ENCODE measurements around the gene RBM3. TPM values are rescaled to one million over a fixed set of nuclear protein-coding genes. Genes with fewer than 3 reads are reported as not detected.

The RBM3 gene
- total RNA-seq, 4 donors from 2014 or later = 170 to 235 (median 217) TPM

DNA sequence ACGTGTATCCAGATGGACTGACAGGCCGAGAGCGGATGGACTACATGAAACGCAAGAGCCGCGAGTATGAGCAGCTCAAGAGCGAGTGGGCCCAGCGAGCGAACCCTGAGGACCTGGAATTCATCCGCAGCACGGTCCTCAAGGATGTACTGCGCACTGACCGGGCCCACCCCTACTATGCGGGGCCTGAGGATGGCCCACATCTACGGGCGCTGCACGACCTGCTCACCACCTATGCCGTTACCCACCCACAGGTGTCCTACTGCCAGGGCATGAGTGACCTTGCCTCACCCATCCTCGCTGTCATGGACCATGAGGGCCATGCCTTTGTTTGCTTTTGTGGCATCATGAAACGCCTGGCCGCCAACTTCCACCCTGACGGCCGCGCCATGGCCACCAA, 14.6 kb upstream of the RBM3 start:
- H3K27ac ChIP-seq = no peak overlapping the region

DNA sequence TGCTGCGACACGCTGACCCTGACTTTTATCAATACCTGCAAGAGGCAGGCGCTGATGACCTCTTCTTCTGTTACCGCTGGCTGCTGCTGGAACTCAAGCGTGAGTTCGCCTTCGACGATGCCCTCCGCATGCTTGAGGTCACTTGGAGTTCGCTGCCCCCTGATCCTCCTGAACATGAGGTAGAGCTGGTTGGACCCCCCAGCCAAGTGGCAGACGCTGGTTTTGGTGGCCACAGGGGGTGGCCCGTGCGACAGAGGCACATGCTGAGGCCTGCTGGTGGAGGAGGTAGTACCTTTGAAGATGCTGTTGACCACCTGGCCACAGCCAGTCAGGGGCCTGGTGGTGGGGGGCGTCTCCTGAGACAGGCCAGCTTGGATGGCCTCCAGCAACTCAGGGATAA, 14.2 kb upstream of the RBM3 start:
- Histone ChIP-seq H3K36me3 (peaks cover 0 to 51% (median 0%) of the 10 kb centered on the region in 3 donors), H3K27ac (no peak overlapping the region), H3K9me3 (no peaks in the 10 kb centered on the region), H3K27me3 (no peaks in the 10 kb centered on the region), H3K4me3 (no peak overlapping the region), H3K4me1 (no peaks in the 10 kb centered on the region)
- no peak for DNase-seq (ENCODE audit: low spot score in 2 of 2)
- TF ChIP-seq, protein P1, sequence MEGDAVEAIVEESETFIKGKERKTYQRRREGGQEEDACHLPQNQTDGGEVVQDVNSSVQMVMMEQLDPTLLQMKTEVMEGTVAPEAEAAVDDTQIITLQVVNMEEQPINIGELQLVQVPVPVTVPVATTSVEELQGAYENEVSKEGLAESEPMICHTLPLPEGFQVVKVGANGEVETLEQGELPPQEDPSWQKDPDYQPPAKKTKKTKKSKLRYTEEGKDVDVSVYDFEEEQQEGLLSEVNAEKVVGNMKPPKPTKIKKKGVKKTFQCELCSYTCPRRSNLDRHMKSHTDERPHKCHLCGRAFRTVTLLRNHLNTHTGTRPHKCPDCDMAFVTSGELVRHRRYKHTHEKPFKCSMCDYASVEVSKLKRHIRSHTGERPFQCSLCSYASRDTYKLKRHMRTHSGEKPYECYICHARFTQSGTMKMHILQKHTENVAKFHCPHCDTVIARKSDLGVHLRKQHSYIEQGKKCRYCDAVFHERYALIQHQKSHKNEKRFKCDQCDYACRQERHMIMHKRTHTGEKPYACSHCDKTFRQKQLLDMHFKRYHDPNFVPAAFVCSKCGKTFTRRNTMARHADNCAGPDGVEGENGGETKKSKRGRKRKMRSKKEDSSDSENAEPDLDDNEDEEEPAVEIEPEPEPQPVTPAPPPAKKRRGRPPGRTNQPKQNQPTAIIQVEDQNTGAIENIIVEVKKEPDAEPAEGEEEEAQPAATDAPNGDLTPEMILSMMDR (IDR thresholded peaks at IDR 0.05) = no peak
- no peak for TF ChIP-seq POLR2A (IDR thresholded peaks at IDR 0.05)
- no peak for TF ChIP-seq EP300 (IDR thresholded peaks at IDR 0.05)
- WGBS, 2 donors = 90 to 96% methylated on average over 5 to 14 of the region's 14 CpGs

More for the DNA sequence above, 14.6 kb upstream of the RBM3 start:
- no peak for DNase-seq (ENCODE audit: low spot score in 2 of 2)
- no peaks in the 10 kb centered on the region for H3K9me3 ChIP-seq
- H3K4me3 ChIP-seq = no peak overlapping the region
- H3K27me3 ChIP-seq = no peaks in the 10 kb centered on the region
- H3K36me3 ChIP-seq = peaks cover 0 to 49% (median 0%) of the 10 kb centered on the region in 3 donors
- H3K4me1 ChIP-seq = no peaks in the 10 kb centered on the region
- WGBS, 2 donors = 84 to 93% methylated on average over 5 to 21 of the region's 24 CpGs
- TF ChIP-seq POLR2A (IDR thresholded peaks at IDR 0.05) = no peak
- no peak for TF ChIP-seq EP300 (IDR thresholded peaks at IDR 0.05)
- TF ChIP-seq, protein P1 (IDR thresholded peaks at IDR 0.05) = no peak

- no peaks in the 10 kb centered on the region for H3K4me1 ChIP-seq
- WGBS, 2 donors = 92 to 97% methylated on average over 8 to 12 of the region's 12 CpGs
- TF ChIP-seq POLR2A (IDR thresholded peaks at IDR 0.05) (no peak), EP300 (IDR thresholded peaks at IDR 0.05) (no peak)
- TF ChIP-seq, protein P1 (IDR thresholded peaks at IDR 0.05) = no peak
- no peaks in the 10 kb centered on the region for H3K27me3 ChIP-seq
- no peak for DNase-seq (ENCODE audit: low spot score in 2 of 2)
- no peaks in the 10 kb centered on the region for H3K9me3 ChIP-seq
- peaks cover 0 to 51% (median 0%) of the 10 kb centered on the region in 3 donors for H3K36me3 ChIP-seq
- H3K27ac ChIP-seq = no peak overlapping the region
- no peak overlapping the region for H3K4me3 ChIP-seq
These were observed 13.6 kb upstream of the RBM3 start for GRCh38 chrX:48560681-48561080.

GRCh38 chrX:48569958-48570357, 4.3 kb upstream of the RBM3 start:
- no peak overlapping the region for H3K27ac ChIP-seq
- H3K36me3 ChIP-seq = no peaks in the 10 kb centered on the region
- no peak for DNase-seq (ENCODE audit: low spot score in 2 of 2)
- no peak for TF ChIP-seq EP300 (IDR thresholded peaks at IDR 0.05)
- TF ChIP-seq, protein P1 (IDR thresholded peaks at IDR 0.05) = no peak
- no peak for TF ChIP-seq POLR2A (IDR thresholded peaks at IDR 0.05)
- no peak overlapping the region for H3K4me3 ChIP-seq
- no peaks in the 10 kb centered on the region for H3K4me1 ChIP-seq
- no peaks in the 10 kb centered on the region for H3K9me3 ChIP-seq
- 71 to 80% methylated on average over 1 of the region's 1 CpG for WGBS, 2 donors
- H3K27me3 ChIP-seq = no peaks in the 10 kb centered on the region

GRCh38 chrX:48573690-48574269, 504 bp upstream of the RBM3 start:
- TF ChIP-seq, protein P1 (IDR thresholded peaks at IDR 0.05) = no peak
- TF ChIP-seq POLR2A (IDR thresholded peaks at IDR 0.05) (no peak), EP300 (IDR thresholded peaks at IDR 0.05) (no peak)
- peak overlapping the region; percentile 22 to 79 (median 56) for H3K4me3 ChIP-seq
- WGBS, 2 donors = 6 to 57% methylated on average over 11 to 19 of the region's 19 CpGs
- peak overlapping the region; percentile 94 to 100 (median 99) for H3K27ac ChIP-seq
- H3K9me3 ChIP-seq = no peaks in the 10 kb centered on the region
- no peaks in the 10 kb centered on the region for H3K27me3 ChIP-seq
- peak; percentile 14 to 15 for DNase-seq (ENCODE audit: low spot score in 2 of 2)
- peaks cover 0 to 38% (median 0%) of the 10 kb centered on the region in 3 donors for H3K36me3 ChIP-seq
- H3K4me1 ChIP-seq = peaks cover 0 to 20% (median 12%) of the 10 kb centered on the region in 4 donors

All from tibial nerve (tissue), 4 donors.